Limb (tissue), 2 donors: ENCODE results near the gene ARRB2.
"Not testable (repeated sequence)": the region's sequence is repeated elsewhere in the genome, so short reads cannot be mapped to it uniquely, and the experiment has no call there.

Source experiments
- DNase-seq, 2 donors: peaks; one replicate each; pipeline ENCODE4 v3.0.0-alpha.2; 2016; ENCODE audit errors: extremely low spot score in 2 of 2

ARRB2 gene

GRCh38 chr17:4701116-4701515, 9.3 kb upstream of the ARRB2 start:
- no peak for DNase-seq

DNA sequence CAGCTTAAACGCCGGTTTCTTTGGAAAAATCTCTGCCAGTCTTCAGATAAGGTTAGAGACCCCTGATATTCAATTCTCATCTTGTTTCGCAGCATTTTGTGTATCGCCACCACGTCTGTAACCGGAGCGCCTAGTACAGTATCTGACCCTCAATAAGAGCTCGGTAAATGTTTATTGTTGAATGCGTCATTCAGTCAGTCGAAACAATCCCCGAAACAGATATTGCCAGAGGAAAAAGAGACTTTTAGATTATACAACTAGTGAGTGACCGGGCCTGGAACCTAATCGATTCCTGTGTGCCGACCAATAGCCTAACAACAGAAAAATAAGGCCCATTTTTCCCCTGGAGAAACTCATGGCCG, 7.1 kb upstream of the ARRB2 start:
- DNase-seq = no peak

DNA sequence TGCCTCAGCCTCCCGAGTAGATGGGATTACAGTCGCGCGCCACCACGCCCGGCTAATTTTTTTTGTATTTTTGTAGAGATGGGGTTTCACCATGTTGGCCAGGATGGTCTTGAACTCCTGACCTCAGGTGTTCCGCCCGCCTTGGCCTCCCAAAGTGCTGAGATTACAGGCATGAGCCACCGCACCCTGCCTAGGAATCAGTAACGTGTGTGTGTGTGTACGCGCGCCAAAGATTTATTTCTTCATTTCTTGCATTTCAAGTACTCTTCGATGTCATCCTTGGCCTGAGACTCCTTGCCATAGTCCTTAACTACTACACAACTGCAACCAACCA, 5.9 kb upstream of the ARRB2 start:
- DNase-seq = not testable (repeated sequence)

DNA sequence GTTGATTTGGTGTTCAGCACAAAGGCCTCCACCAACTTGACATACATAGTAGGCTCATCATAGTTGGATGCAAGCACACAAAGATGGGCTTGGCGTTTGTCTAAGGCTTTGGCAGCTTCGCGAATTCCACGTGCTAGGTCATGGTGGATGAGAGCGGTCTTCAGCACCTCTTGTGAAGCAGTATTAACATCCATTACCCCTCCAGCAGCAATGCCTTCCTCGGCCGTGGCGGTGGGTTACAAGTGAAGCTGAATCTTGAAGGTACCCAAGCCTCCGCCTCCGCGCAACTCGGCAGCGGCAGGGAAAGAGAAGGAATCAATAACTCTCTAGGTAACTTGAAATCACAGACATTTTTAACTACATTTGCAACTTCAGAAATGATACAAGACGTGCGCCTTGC, 5.4 kb upstream of the ARRB2 start:
- DNase-seq = no peak

GRCh38 chr17:4706121-4706520, 4.3 kb upstream of the ARRB2 start:
- no peak for DNase-seq

- no peak for DNase-seq
Measured at GRCh38 chr17:4708436-4708835, 2.0 kb upstream of the ARRB2 start.

DNA sequence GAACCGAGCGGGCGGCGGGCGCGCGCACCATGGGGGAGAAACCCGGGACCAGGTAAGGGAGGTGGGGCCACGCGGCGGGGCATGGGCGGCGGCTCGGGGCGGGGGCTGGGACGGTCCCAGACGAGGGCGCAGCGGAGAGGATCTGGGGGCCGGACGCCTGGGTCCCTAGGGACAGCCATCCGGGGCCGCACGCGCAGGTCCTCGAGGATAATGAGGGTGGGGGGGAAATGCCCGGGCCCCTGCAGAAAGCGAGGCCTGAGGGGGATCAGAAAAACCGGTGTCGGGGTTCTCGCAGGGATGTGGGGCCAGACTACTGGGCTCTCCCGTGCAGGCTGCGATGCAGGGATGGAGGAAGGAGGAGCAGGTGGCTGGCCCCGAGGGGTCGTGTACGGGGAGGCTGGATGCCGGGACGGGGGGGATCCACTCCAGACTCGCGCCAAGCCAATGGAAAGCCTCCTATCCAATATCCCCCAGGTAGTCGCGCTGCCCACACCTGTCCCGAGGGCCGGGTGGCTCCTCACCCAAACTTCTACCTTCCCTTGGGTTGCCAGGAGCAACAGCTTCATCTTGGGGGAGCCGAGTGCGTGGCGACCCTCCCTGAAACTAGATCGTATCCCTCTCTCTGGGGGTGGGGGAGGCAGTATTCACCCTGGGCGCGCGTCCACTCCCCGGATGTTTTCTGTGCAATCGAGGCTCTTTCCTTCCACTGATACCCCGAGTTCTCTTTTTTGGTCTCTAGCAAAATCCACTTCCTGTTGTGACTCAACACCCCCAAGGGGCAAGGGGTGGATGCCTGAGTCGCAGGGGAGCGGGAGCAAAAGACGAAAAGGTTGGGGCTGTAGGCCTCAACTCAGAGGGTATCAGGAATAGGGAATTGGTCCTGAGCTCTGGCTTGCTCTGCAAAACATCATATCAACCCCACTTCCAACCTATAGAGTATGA, 532 bp downstream of the ARRB2 start:
- DNase-seq = no peak

- no peak for DNase-seq
Measured at GRCh38 chr17:4711661-4712181, 1.3 kb downstream of the ARRB2 start.

GRCh38 chr17:4712526-4712925, 2.1 kb downstream of the ARRB2 start:
- no peak for DNase-seq

DNA sequence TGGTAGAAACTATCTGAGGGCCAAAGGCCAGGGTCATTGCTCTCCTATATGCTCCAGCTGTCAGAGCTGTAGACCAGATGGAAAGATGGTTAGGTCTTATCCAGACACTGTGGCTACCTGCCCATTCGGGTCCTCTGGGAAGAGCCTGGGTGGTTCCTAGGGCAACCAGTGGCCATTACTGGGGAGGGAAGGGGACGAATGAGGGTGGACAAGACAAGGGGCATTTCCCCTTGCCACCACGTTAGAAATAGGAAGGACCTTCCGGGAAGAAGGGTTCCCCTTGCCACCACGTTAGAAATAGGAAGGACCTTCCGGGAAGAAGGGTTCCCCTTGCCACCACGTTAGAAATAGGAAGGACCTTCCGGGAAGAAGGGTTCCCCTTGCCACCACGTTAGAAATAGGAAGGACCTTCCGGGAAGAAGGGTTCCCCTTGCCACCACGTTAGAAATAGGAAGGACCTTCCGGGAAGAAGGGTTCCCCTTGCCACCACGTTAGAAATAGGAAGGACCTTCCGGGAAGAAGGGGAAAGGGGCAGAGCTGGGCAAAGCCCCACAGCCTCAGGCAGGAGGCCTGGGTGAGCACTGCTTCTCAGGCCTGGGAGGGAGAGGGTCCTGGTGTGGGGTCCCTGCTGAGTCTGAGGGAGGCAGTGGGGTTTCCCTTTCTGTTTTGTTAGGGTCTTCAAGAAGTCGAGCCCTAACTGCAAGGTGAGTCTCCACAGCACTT, 4.1 kb downstream of the ARRB2 start:
- DNase-seq = not testable (repeated sequence)

DNA sequence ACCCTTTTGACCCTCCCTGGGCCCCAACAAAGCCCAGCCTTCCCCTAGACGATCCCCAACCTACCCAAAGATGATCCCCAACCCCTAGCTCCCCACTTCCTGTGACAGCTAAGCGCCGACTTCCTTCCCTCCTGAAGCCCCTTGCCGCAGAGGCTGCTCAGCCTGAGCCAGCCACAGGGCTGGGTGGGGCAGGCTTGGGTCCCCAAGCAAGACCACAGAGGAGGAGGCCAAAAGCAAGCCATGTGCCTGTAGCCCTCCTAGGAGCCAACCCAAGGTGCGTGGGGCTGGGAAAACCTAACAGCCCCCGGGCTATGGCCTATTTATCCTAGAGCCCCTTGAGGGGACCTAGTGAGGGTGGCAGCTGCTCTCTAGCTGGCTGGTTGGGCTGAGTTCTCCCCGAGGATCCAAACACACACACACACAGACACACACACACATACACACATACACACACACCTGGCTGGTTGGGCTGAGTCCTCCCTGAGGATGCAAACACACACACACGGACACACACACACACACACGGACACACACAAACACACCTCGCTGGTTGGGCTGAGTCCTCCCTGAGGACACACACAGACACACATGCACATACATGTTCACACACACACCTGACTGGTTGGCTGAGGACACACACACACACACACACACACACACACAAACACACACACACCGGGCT, 4.8 kb downstream of the ARRB2 start:
- peak in 1 of 2 donors; percentile 44 for DNase-seq

- no peak for DNase-seq
Measured at GRCh38 chr17:4716081-4716480, 5.6 kb downstream of the ARRB2 start.

DNA sequence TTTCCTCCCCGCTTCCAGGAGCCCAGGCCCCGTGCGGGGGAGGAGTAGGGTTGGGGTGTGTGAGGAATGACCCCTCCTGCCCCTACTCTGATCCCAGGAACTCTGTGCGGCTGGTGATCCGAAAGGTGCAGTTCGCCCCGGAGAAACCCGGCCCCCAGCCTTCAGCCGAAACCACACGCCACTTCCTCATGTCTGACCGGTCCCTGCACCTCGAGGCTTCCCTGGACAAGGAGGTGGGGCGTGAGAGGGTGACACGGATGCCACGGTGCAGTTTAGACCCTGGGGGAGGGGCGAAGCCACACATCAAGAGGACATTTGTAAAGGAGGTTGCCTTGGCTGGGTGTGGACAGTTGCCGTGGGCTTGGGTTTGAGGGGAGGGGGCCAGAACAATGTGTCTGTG, 7.4 kb downstream of the ARRB2 start:
- DNase-seq = no peak

DNA sequence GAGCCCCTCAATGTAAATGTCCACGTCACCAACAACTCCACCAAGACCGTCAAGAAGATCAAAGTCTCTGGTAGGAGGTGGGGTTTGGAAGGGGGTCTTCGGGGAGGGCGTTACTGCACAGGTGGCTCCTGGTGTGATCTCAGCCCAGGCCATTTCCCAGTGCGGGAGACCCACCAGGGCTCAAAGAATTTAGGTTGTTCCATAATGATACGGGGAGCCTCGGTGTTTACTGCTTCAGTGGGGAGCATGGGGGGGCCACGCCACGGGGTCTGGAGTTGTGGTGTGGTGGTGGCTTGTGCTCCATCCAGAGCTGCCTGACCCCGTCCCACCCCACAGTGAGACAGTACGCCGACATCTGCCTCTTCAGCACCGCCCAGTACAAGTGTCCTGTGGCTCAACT, 7.8 kb downstream of the ARRB2 start:
- no peak for DNase-seq

DNA sequence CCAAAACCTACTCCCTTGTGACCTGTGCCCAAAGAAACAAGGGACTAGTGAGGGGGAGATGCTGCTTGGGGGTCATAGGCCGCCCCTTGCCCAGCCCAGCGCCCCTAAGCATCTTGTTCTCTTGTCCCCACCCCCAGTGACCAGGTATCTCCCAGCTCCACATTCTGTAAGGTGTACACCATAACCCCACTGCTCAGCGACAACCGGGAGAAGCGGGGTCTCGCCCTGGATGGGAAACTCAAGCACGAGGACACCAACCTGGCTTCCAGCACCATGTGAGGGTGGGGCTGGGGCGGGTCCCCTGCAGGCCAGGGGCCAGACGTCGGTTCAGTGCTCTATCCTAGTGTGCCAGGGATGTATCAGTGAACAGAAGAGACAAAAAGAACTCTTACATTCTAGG, 8.7 kb downstream of the ARRB2 start:
- DNase-seq = no peak

DNA sequence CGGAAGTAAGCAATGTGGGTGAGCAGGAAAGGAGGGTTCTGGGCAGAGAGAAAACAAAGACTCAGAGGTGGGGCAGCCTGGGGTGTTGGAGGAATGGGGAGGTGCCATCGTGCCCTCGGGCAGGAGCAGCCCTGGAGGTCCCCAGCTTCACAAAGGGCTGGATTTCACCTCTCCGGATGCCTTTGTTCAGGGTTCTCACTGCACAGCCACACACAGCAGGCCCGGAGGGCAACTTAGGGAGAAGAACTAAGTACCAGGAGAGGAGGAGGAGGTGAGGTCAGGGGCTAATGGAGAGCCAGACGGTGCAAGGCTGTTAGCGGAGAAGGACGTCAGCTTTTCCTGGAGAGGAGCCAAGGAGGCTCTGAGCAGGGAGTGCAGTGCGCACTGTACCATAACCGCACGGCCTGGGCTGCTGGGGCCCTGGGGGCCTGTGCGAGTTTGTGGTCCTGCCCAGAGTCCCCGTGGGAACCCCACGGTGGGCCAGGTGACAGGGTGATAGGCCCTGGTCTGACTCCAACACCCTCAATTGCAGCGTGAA, 9.3 kb downstream of the ARRB2 start:
- DNase-seq = no peak

- no peak for DNase-seq
Measured at GRCh38 chr17:4720787-4721186, 10.4 kb downstream of the ARRB2 start.

DNA sequence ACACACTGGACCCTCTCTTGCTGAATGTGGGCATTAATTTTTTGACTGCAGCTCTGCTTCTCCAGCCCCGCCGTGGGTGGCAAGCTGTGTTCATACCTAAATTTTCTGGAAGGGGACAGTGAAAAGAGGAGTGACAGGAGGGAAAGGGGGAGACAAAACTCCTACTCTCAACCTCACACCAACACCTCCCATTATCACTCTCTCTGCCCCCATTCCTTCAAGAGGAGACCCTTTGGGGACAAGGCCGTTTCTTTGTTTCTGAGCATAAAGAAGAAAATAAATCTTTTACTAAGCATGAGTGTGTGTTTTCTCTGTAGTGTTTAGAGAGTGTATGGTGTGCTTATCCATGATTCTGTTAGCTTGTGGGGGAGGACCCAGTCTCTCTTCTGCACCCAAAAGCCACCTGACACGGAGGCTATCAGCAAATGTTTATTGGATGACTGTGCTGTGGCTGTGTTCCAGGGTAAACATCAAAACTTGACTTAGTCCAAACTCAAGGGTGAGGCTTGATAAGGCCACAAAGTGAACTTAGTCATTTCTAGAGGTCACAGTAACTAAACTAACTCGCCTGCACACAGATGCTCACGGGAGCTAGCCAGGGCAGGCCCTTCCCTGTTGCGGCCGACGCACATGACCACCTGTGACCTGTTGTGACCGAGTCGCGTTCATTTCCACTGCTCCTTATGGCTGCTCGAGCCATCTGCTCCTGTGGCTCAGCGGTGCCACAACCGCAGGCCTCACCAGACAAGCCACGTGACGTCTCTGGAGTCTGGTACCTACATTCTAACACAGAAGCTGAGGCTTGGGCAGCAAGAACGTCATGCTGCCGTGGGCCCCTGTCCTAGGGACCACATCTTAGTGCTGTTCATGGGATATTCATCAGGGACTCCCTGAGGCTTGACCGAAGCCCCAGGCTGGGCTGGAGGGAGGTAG, 11.0 kb downstream of the ARRB2 start:
- DNase-seq = no peak

DNA sequence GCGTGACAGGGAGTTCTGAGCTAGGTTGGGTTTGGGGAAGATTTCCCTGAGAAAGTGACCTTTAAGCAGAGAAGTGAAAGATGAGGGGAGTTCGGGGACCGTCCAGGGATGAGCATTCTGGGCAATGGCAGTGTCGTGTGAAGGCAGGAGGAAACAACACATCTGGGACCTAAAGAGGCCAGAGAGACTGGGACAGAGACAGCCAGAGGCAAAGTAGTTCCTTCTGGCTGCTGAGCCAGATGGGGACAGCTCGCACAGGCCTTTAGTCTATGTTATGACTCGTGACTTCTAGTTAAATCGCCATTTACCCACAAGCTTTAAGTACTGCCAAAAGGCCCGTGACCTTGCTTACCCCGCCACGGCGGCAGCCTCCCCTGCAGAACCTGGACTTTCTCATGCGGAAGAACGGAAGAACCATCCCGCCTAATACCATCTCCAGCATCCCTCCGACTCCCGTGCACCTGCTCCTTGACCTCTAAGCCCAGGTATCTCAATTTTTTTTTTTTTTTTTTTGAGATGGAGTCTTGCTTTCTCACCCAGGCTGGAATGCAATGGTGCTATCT, 12.3 kb downstream of the ARRB2 start:
- DNase-seq = no peak

GRCh38 chr17:4724650-4725049, 14.2 kb downstream of the ARRB2 start:
- DNase-seq = no peak
